Measurements from ENCODE around the gene MBD5.

Gene MBD5

DNA sequence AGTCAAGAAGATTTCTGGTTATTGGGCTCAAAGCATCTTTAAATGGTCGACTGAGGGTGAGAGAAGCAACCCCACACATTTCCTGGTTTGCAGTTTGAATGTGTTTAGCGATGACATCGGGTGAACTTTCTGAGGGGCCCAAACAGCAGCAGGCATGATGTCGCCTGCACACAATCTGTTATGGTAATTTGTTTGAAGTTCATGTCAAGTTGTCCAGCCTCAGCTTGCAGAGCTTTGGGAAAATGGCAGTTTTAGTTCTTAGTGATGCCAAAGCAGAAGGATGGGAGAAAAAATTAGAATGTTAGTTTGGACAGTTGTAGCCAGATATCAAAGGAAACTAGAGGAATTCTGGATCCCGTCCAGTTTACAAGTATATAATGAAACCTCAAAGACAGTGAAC, 284.6 kb downstream of the MBD5 start:
- DNase-seq (ENCODE audit: low read depth): no peak

DNA sequence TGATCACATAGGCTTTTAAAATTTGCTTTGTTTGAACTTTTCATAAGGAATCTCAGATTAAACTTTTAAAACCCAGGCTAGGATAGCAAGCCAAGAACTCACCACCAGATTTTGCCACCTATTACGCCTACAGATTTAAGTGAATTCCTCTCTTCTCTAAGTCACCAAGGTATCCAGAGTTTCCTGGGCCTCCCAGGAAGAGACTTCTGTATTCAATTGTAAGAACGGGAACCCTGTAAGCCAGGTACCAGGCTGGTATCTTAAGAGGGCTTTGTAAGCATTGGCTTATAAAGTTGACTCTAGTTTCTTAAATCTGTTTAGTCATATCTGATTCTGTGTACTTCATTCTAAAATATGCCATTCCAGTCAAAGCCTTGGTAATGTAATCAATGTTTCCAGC, 285.1 kb downstream of the MBD5 start:
- no peak for DNase-seq (ENCODE audit: low read depth)

DNA sequence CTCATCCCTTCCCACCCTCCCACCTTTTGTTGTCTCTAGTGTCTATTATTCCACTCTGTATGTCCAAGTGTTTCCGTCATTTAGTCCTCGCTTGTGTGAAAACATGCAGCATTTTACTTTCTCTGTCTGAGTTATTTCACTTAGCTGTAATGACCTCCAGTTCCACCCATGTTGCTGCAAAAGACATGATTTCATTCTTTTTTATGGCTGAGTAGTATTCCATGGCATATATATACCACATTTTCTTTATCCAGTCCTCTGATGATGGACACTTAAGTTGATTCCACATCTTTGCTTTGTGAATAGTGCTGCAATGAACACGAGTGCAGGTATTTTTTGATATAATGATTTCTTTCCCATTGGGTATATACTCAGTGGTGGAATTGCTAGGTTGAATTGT, 296.7 kb downstream of the MBD5 start:
- DNase-seq (ENCODE audit: low read depth): no peak

DNA sequence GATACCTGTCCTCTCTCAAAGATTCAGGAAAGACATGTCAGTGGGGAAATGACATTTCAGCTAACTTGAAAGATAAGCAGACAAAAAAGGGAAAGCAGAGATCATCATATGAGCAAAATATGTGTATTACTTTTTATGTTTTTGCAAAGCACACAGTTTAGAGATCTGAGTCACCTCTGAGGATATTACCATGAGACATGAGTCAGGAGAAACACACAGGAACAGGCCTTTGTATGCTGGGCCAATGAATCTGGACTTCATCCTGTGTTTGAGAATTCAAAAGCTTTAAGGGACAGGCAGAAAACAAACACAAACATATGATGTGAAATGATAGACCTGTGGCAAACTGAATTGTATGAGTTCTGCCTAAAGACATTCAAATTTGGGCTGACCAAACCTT, 317.6 kb downstream of the MBD5 start:
- no peak for DNase-seq (ENCODE audit: low read depth)

DNA sequence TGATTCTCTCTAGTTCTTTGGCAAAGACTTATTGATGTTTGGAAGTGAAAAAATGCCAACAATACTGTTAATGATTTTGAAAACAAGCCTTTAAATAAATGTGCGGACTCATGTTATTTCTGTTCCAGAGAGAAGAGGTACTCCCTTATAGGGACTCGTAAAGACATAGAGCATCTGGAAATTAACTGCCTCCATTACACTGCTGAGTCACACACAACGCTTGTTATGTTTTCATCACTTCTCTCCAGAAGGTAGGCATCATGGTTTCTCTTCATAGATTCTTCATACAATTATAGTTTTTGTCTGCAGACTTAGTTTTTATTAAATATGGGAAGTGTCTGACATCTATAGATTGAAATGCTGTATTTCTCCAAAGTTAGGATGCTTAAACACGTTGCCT, 321.2 kb downstream of the MBD5 start:
- no peak for DNase-seq (ENCODE audit: low read depth)

DNA sequence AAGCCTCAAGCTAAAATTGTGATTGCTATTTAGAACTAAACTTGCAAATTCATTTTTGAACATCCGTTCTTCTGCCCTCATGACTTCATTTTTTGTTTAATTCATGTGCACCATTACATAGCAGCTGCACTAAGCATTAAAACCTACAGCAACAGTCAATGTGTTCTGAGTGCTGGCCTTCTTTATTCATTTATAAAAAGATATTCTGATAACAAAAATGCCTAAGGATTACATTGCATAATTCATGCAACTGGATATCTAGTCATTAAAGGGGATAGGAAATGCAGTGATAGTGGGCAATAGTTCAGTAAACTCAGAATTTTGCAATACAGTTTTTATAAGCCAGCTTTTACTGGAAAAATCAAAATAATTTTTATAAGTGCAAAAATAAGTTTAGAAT, 329.3 kb downstream of the MBD5 start:
- DNase-seq (ENCODE audit: low read depth): no peak

DNA sequence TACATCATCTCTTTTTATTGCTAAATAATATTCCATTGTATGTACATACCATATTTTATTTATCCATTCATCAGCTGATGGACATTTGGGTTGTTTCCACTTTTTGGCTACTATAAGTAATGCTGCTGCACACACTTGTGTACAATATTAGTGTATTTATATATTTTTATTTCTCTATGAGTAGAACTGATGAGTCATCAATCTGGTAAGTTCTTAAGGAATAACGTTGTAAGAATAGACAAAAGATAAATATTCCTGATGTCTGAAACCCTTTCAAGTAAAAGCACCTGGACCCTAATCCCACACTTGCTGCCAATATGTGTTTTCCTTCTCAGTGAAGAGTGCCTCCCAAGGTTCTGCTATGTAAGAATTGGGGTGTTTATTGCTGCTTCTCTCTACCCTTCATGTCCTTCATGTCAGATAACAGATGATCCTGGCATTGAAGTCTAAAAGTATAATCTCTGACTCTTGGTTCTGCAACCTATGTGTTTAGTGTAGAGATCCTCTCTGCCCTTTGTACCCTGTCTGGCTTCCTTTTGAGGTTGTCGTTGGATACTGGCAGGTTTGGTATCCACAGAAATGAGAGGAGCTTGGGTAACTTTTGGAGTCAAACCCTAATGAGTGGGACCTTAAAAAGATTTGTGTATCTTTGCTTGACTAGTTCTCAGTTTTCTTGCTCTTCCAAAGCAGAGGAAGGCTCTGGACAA, 330.7 kb downstream of the MBD5 start:
- no peak for DNase-seq (ENCODE audit: low read depth)

DNA sequence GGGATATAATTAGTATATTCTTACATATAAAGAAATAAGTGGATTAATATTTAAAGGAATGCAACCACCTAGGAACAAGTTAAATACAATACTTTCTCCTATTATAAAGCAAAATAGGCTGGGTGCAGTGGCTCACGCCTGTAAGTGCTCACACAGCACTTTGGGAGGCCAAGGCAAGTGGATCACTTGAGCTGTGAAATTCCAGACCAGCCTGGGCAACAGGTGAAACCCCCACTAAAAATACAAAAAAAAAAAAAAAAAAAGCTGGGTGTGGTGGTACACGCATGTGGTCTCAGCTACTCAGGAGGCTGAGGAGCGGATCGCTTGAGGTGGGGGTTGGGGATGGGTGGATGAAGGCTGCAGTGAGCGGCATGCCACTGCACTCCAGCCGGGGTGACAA, 337.5 kb downstream of the MBD5 start:
- DNase-seq (ENCODE audit: low read depth): no peak

DNA sequence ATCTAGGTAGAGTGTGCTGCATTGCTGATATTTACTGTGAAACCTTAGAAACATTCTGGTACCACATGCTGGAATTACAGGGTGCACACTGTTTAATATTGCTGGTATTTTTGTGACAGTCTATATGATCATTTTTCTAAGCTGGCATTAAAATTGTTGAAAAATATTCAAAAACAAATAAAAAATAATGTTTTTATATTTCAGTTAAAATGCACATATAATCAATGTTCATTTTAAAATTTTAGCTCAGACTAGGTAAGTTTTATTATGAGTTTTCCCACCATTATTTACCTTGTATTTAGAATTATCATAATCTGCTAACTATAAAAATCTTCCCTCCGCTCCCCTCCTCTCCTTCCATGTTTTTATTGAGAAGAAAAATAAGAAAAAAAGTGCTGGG, 339.8 kb downstream of the MBD5 start:
- DNase-seq (ENCODE audit: low read depth): no peak

DNA sequence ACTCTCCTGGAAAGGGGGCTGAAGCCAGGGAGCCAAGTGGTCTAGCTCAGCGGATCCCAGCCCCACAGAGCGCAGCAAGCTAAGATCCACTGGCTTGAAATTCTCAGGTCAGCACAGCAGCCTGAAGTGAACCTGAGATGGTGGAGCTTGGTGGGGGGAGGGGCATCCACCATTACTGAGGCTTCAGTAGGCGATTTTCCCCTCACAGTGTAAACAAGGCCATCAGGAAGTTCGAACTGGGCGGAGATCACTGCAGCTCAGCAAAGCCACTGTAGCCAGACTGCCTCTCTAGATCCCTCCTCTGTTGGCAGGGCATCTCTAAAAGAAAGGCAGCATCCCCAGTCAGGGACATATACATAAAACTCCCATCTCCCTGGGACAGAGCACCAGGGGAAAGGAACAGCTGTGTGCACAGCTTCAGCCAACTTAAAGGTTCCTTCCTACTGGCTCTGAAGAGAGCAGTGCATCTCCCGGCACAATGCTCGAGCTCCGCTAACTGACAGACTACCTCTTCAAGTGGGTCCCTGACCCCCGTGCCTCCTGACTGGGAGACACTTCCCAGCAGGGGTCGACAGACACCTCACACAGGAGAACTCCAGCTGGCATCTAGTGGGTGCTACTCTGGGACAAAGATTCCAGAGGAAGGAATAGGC, 341.4 kb downstream of the MBD5 start:
- DNase-seq (ENCODE audit: low read depth): no peak

DNA sequence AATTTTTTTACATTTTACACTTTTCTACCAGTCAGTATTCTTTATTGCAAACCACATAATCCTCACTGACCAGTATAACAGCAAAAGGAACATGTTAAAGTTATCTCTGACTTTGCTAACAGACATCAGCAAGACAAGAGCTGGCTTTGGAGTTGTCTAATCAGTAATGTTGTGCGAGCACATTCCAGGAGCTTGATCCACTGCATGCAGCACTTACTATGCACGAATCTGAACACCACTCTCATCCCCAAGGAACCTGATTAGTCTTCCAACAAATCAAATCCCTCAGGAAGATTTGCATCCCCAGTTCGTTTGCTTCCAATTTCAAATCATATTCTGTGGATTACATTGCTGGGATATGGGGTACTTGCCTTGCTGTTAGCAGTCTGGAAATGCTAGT, 354.3 kb downstream of the MBD5 start:
- no peak for DNase-seq (ENCODE audit: low read depth)

DNA sequence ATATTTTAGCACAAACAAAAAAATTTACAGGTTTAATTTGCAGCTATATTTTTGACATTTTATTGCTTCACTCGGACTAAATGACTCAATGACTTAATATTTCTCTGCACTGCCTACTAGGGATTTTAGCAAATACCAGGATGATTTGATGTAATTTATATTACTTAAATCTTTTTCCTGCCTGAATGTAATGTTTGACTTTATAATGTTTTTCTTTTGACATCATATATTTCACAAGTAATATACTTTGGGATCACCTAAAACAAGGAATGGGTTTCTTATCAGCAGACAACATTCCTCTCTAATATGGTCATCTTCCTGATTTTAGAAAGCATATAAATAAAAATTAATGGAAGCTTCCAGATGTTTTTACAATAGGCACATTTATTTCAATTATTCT, 370.4 kb downstream of the MBD5 start:
- DNase-seq (ENCODE audit: low read depth): no peak

DNA sequence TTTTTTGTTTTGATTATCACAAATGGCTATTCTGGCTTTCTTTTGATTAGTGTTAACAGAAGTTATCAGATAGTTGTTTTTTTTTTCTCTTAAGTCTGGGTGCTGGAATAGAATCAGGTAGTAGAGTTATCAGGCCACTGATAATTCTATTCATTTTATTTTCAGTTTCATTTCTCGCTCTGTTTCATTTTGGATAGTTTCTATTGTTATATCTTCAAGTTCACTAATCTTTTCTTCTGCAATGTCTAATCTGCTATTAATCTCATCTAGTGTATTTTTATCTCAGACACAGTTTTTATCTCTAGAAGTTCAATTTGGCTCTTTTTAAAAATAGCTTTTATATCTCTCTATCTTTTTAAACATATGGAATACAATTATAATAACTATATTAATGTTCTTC, 381.9 kb downstream of the MBD5 start:
- no peak for DNase-seq (ENCODE audit: low read depth)

DNA sequence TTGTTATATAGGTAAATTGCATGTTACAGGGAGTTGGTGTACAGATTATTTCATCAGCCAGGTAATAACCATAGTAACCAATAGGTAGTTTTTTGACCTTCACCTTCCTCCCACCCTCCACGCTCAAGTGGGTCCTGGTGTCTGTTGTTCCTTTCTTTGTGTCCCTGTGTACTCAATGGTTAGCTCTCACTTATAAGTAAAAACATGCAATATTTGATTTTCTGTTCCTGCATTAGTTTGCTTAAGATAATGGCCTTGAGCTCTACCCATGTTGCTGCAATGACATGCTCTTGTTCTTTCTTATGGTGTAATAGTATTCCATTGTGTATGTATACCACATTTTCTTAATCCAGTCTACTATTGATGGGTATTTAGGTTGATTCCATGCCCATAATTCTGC, 390.0 kb downstream of the MBD5 start:
- DNase-seq (ENCODE audit: low read depth): no peak

DNA sequence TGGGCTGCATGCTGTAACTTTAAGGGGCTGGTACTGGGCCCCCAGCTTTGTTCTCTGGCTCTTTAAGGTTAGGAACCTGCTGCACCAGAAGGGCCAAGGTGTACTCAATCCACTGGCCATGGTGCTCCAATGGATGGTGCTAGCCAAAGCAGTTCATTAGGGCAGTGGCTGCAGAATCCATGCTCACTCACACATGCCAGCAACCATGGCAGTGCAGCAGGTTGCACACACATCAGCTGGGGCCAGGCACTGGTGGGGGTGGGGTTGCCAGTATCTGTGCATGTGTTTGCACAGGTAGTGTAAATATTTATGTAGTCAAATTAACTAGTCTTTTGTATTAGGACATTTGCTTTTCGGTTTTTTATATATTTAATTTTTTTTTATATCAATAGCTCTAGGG, 395.4 kb downstream of the MBD5 start:
- DNase-seq (ENCODE audit: low read depth): no peak

DNA sequence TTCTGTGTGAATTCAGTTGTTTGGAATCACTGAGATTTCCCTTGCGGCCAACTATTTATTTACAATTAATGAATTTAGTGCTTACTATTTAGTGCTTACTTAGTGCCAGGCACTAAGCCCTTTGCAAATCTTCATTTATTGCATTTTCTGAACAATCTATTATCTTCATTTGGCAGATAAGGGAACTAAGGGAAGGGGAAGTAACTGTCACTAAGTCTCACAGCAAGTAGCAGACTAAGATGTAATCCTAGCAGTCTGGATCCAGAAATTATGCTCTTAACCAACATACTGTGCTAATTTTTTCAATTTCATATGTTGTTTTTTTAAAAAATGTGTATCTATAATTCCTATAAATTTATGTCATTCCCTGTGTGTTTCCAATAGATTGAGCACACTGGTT, 409.2 kb downstream of the MBD5 start:
- no peak for DNase-seq (ENCODE audit: low read depth)

DNA sequence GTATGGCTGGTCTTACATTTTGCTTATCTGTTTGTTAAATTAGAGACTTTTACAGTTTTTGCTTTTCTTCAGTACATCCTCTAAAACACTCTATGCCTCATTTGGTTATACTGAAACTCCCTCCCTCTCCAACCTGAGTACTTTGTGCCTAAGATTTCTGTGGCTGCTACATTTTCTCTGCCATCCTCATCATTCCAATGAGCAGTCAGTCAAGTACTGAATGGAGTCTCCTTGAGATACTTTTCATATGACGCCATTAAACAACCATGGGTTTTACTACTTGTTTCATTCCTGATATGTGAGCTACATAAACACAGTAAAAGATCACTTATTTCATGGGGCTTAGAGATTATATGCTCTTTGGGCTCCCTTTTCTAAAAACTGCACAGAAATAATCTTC, 427.0 kb downstream of the MBD5 start:
- DNase-seq (ENCODE audit: low read depth): no peak

DNA sequence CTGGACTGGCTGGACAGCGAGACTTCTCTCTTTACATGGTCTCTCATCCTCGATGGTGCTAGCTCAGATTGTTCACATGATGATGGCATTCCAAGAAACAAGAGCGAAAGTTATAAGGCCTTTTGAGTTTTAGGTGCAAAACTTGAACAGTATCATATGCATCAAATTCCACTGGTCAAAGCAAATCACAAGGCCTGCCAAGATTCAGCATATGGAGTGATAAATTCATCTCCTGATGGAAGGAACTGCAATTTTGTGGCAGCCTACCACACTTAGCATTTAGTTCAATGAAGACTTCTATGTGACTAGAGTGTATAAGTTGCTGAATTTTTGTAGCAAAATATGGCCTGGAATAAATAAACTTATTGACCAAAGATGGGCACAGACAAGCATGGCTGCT, 429.6 kb downstream of the MBD5 start:
- no peak for DNase-seq (ENCODE audit: low read depth)

DNA sequence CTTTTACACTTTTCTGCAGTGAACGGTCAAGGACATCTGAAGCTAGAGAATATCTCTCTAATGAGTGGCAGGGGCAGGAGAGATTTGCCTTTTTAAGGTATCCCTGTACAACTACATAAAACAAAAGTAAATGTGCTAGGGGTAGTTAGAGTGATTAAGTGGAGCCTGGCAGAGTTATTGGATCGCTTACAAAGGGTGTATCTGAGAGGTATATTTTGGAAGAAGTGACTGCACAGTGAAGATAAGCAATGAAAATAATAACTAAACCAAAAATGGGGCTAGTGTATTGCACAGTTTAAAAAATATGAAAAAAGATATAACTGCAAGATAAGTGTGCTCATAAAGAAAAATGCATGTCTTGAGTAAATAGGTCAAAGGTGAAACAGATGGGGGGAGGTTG, 430.2 kb downstream of the MBD5 start:
- DNase-seq (ENCODE audit: low read depth): no peak

DNA sequence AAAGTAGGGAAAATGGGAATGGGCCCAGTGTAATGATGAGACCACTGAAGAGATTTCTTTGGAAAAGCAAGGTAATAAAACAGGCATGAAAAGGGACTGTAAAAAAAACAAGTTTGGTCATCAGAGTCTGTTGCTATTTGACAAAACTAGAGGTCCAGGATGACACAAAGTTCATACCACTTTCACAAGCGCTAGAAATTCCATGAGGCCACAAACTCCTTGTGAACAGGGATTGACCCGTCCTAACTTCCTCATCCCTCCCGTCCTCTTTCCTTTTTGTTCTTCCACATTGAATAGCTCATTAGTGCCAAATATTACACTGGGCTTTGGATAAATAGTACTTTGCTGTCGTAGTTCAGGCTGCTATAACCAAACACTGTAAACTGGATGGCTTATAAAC, 434.9 kb downstream of the MBD5 start:
- no peak for DNase-seq (ENCODE audit: low read depth)

DNA sequence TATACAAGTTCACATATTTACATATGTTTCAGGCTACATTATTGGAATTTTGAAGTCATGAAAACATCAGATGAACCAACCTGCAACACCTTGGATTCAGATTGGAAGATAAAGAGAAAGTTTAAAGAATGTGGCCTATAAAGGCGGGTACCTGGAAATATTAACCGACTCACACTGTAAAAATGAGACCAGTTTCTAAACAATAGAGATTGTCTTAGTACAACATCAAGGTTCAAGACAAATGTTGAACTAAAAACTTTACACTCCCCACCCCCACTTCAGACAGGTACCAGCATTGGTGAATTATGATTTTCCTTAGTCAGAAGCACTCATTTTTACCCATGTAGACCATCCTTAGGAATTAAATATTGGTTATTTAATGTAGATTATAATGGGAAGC, 437.3 kb downstream of the MBD5 start:
- DNase-seq (ENCODE audit: low read depth): no peak

DNA sequence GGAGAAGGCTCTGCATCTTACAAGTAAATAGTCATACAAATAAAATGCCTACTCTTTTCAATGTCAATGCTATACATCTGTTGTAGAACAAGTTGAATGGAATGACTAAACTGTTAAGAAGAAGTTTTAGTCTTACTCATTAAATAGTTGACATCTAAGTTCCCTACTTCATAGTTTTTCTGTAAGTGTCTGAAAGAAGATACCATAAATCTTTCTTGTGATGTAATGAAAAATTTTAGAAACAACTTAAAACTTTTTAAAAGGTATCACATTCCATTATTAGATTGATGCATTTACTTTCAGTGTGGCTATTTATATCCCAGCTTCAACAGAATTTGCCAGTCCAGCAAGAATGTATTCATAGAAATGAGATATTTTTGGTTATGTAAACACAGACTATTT, 438.5 kb downstream of the MBD5 start:
- no peak for DNase-seq (ENCODE audit: low read depth)

DNA sequence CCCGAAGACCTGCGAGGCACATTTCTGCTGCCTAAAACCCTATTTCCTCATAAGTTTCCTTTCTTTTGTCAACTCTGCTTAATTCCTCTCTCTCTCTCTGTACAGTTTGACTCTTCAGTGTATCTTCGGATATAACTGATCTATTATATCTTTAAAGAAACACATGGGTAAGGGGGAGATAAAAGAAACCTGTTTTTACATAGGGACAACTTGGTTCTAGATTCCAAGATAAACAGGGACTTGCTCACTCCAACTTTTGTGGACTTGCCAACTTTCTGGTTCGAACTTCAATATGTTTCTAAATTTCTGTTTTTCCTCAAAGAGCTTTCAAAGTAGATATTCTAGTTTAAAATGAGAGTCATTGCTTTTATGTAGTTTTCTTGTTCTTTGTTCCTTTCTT, 441.0 kb downstream of the MBD5 start:
- no peak for DNase-seq (ENCODE audit: low read depth)

DNA sequence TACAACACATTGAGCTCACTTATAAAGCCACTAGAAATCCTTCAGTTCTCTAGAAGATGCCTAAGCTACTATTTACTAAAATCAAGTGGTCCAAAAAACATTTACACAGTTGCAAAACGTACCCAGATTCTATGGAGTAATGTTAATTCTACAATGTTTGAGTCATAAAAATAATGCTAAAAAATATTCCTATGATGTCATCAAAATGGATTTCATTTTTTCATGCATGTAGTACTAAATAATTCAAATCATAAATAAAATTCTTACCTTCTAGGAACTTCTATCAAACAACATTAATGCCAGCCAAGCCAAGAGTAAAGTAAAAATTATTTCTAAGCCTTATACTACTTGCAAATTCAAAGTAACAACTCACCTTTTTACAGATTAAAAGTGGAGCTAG, 454.7 kb downstream of the MBD5 start:
- DNase-seq (ENCODE audit: low read depth): no peak

All from activated T-helper 9 cell treated with anti-CD3 and anti-CD28 coated beads, Interleukin-2, amount 50 U/mL, for 16 hours (primary cell).